HAP-1 (cell line): ENCODE measurements around the gene COL11A2.

Experiments used
- DNase-seq, 2 experiments: peaks; one replicate each; pipeline ENCODE4 v3.0.0-alpha.2; 2016 to 2020; ENCODE audit warnings: low spot score in 2 of 2
- H3K27me3 ChIP-seq: fragments of 250-450 bp; sonication (Bioruptor Pico); 2 replicates; pipeline ENCODE4 v1.5.1; 2020; ENCODE audit warnings: low read depth, mild to moderate bottlenecking, moderate library complexity
- H3K36me3 ChIP-seq: fragments of 250-450 bp; sonication (Bioruptor Pico); replicated peaks from 2 replicates; pipeline ENCODE4 v1.5.1; 2020; ENCODE audit warnings: mild to moderate bottlenecking
- H3K4me1 ChIP-seq: fragments of 250-450 bp; sonication (Bioruptor Pico); 2 replicates; pipeline ENCODE4 v1.5.1; 2020; ENCODE audit warnings: mild to moderate bottlenecking
- H3K4me3 ChIP-seq: fragments of 250-450 bp; sonication (Bioruptor Pico); 2 replicates; pipeline ENCODE4 v1.5.1; 2020; ENCODE audit warnings: mild to moderate bottlenecking, moderate library complexity
- H3K9me3 ChIP-seq: fragments of 250-450 bp; sonication (Bioruptor Pico); 2 replicates; pipeline ENCODE4 v1.5.1; 2020; ENCODE audit warnings: mild to moderate bottlenecking, moderate library complexity
- in situ Hi-C: fragments of 300-500 bp; cut with MboI; formaldehyde crosslinking; loops from 3 replicates; pipeline ENCODE4 v1.14.3; 2020; ENCODE audit warnings: low sequenced_read_pairs, inconsistent platforms, mixed read lengths

Gene COL11A2

DNA sequence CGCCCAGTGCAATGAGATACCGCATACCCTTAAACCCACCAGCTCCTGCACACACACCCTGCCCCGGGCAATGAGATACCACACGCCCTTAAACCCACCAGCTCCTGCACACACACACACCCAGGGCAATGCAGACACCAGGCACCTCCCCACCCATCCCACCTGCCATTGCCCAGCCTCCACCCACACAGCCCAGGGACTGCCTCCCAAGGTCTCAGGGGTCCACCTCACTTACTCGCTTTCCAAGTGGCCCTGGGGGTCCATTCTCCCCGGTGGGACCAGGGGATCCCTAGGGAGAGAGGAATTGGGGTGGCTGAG, 24.0 kb downstream of the COL11A2 start:
- Histone ChIP-seq H3K4me1 (no peaks in the 10 kb centered on the region), H3K27me3 (no peaks in the 10 kb centered on the region), H3K9me3 (no peaks in the 10 kb centered on the region), H3K36me3 (no peaks in the 10 kb centered on the region), H3K4me3 (no peak overlapping the region)
- in situ Hi-C loops, result no loop called here
- no peak for DNase-seq

DNA sequence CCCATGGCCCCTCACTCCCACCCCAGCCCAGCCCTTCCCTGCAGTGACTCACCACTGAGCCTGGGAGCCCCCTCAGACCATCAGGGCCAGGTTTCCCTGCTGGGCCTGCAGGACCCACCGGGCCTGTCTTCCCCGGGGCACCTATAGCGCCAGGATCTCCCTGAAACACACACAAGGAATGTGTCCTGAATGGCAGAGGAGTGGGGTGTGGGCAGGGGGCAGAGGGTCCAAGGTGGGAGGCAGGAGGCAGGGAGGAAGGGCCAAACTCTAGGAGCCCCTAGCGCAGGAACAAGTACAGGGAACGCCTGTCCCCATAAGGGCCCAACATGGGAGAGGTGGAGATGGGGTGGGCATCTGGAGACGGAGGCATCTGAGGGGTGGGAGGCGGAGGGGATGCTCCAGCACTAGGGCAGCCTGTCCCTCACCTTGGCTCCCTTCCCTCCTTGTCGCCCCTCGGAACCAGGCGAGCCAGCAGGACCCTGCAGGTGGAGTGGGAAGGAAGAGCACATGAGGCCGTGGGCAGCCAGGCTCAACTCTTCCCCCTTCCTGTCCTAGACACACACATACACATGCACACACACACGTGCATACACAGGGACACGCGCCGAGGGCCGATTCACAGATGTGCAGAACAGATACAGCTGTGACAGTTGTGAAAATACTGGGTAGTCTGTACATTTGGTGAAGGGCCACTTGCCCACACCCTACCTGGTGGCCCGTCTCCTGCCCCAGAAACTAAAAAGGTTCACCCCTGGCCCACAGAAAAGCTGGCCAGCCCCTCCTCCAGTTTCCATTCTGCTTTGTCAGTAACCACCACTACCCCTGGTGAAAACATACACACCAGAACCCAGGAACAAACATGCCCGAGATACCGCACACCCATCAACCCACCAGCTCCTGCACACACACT, 24.6 kb downstream of the COL11A2 start:
- H3K36me3 ChIP-seq, result no peaks in the 10 kb centered on the region
- H3K4me3 ChIP-seq, result no peak overlapping the region
- H3K4me1 ChIP-seq, result no peaks in the 10 kb centered on the region
- in situ Hi-C loops, result no loop called here
- no peaks in the 10 kb centered on the region for H3K9me3 ChIP-seq
- no peak for DNase-seq
- no peaks in the 10 kb centered on the region for H3K27me3 ChIP-seq

DNA sequence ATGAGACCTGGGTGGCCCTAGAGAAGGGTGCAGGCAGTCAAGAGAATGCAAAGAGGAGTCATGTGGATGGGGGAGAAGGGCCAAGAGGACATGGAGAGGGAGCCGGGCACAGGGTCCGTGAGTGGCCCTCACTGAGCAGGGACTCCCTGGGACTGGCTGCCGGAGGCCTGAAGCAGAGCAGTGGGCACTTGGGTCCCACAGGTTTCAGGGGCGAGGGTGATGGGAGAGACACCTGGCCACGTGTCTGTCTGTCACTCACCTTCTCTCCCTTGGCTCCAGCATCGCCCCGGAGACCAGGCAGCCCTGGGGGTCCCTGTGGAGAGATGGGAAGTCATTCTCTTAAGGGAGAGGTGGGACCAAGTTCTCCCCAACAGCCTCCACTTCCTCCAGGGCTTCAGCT, 25.5 kb downstream of the COL11A2 start:
- no peaks in the 10 kb centered on the region for H3K27me3 ChIP-seq
- no peak overlapping the region for H3K4me3 ChIP-seq
- no peak for DNase-seq
- in situ Hi-C loops, result no loop called here
- H3K36me3 ChIP-seq, result no peaks in the 10 kb centered on the region
- H3K9me3 ChIP-seq, result no peaks in the 10 kb centered on the region
- H3K4me1 ChIP-seq, result peaks cover 4% of the 10 kb centered on the region; the same call in 1 of the 2 replicates

DNA sequence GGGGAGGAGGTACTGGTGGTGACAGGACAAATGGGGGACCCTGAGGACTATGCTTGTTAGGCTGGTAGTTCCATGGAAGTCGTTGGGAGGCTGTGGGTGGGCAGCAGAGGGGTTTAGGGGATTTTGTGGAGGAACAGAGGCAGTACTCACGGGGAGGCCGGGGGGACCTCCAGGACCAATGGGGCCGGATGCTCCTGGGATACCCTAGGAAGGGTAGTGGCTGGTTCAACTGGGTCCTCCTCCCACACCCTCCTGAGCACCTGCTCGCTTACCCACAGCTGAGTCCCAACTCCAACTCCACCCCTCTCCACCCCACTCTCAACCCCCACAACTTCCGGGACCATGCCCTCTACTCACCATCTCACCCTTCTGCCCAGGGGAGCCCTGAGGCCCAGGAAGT, 25.9 kb downstream of the COL11A2 start:
- H3K27me3 ChIP-seq, result no peaks in the 10 kb centered on the region
- in situ Hi-C loops, result no loop called here
- H3K36me3 ChIP-seq, result no peaks in the 10 kb centered on the region
- peaks cover 6% of the 10 kb centered on the region for H3K4me1 ChIP-seq
- no peak for DNase-seq
- no peaks in the 10 kb centered on the region for H3K9me3 ChIP-seq
- H3K4me3 ChIP-seq, result no peak overlapping the region

DNA sequence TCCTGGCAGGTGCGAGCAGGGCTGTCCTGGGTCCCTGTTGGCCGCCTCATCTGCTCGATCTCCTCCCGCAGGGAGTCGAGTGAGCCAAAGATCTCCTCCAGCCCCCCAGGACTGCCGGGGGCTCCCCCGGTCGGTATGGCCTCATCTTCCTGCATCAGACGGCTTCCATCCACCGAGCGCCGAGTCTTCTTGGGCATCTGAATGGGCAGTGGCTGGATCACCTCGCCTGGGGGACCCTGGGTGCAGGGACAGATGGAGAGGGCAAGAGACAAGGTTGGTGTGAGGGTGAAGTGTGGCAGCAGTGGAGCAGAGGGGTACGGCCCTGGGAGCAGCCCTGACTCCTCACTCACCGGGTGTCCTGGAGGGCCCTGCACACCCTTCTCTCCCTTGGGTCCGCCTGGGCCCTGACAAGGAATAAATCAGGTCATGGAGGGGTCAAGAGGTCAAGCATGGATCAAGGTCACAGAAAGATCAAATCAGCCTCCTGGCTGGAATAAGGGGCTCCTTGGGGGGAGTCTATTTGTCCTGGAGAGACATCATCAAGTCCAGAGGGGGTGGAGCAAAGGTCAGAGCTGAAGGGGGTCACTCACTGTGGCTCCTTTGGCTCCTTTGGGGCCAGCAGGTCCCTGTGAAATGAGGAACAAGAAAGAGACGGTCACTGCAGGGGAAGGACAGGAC, 26.5 kb downstream of the COL11A2 start:
- Histone ChIP-seq H3K9me3 (no peaks in the 10 kb centered on the region), H3K27me3 (no peaks in the 10 kb centered on the region), H3K36me3 (no peaks in the 10 kb centered on the region), H3K4me3 (no peak overlapping the region), H3K4me1 (peaks cover 9% of the 10 kb centered on the region)
- in situ Hi-C loops, result no loop called here
- DNase-seq, result no peak

DNA sequence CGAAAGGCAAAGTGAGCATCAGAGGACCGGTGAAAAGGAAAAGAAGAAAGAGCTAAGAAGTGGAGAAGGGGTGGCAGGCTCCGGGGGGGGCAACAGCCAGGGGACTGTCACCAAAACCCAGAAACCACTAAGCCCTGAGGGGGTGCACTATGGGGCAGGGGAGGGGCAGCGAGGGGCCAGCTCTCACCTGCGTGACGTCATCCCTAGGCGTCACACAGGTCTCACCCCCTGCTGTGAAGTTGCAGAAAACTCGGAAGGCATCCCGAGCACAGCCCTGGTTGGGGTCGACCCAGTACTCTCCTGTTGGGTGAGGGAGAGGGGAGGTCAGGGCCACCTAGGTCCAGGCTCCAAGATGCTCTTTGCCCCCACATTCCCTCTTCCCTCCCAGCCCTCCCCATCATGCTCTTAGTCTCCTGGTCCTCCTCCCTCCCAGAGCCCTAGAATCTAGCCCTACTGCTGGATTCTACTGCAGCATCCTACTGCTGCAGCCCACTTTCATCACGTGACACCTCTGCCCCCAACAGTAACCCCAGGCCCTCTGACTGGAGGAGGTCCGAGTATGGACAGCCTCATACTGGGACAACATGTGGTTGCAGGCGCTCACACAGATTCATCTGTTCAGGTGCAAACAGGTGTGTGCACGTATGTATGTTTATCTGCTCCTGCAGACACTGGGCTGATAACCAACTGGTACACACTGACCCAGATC, 27.4 kb downstream of the COL11A2 start:
- Histone ChIP-seq H3K27me3 (no peaks in the 10 kb centered on the region), H3K9me3 (no peaks in the 10 kb centered on the region), H3K36me3 (no peaks in the 10 kb centered on the region), H3K4me1 (peaks cover 9% of the 10 kb centered on the region), H3K4me3 (no peak overlapping the region)
- no peak for DNase-seq
- in situ Hi-C loops, result no loop called here

DNA sequence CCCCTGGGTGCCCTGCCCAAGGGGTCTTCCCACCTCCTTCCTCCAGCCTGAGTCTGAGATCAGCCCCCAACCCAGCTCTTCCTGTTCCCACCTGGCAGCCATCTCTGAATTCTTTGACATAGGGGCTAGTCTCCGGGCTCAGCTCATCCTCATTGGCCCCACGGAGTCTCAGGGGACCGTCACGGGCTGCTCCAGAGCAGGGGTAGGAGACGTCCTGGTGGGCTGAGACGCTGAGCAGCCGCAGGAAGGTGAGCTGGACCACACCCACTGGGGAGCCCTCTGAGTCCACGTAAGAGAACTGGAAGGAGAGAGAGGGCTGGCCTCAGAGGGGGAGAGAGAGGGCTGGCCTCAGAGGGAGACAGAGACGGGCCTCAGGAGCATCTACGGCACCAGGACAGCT, 28.1 kb downstream of the COL11A2 start:
- H3K36me3 ChIP-seq, result no peaks in the 10 kb centered on the region
- H3K9me3 ChIP-seq, result no peaks in the 10 kb centered on the region
- no peak for DNase-seq
- H3K4me1 ChIP-seq, result peaks cover 9% of the 10 kb centered on the region
- no peaks in the 10 kb centered on the region for H3K27me3 ChIP-seq
- H3K4me3 ChIP-seq, result no peak overlapping the region
- in situ Hi-C loops, result no loop called here

DNA sequence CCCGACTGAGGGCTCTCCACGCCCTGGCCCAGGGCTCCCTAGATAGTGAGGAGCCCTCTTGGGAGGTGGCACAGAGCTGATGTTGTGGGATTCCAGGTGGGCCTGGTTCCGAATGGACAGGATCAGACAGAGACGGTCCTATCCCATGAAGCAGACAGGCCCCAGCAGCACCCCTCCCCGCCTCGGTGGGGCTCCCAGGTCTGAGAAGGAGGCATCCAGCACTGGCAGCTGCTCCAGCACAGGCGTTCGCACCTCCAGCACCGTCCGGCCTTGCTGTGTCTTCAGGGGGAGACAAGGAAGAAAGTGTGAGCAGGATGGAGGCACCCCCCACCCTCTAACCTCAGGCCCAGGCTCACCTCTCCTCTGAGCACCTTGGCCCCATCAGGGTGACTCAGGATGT, 28.7 kb downstream of the COL11A2 start:
- Histone ChIP-seq H3K36me3 (no peaks in the 10 kb centered on the region), H3K4me3 (no peak overlapping the region), H3K4me1 (peaks cover 9% of the 10 kb centered on the region), H3K9me3 (no peaks in the 10 kb centered on the region), H3K27me3 (no peaks in the 10 kb centered on the region)
- DNase-seq, result no peak
- in situ Hi-C loops, result no loop called here

DNA sequence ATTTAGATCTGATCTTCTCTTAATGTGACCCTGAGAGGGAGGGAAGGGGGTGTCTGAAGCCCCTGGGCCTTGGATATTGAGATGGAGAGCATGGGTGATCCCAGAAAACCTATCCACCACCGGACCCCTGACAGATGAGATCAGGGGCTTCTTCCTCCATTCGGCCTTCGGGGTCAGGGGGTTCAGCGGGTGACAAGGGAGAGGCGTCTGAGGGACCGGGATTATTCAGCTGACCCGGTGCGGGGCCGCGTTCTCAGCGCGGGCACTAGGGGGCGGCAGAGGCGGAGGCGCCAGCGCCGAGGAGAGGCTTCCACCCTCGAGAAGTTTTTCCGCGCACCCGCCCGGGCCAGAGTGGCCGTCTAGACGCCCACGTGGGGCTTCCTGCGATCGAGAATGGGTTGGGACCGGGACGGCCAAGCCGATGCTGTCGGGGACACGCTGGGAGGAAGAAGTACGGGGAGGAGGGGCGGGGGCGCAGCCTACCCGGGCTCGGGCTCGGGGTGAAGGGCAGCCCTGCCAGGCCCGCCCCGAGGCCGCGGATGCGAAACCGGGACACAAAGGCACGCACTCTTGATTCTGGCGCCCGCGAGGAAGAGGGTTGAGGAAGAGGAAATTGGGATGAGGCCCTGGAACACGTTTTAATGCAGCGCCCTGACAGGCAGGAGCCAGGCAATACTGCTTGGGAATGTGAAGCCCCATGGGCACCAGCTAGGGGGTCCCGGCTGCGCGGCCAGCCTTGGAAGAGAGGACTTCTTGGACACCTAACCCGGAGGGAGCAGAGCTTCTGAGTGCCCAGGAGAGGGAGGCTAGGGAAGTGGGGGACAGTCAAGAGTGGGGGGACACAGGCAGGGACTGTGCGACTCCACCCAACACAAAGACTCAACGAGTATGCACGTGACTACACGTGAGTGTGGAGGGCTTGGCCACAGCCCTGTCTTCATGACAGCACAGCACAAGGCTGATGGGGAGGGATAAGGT, 30.6 kb downstream of the COL11A2 start:
- in situ Hi-C loops, result no loop called here
- Histone ChIP-seq H3K4me1 (peaks cover 9% of the 10 kb centered on the region), H3K36me3 (no peaks in the 10 kb centered on the region), H3K4me3 (peak overlapping the region; percentile 37), H3K9me3 (no peaks in the 10 kb centered on the region), H3K27me3 (no peaks in the 10 kb centered on the region)
- DNase-seq, result peak; percentile 56 to 89

DNA sequence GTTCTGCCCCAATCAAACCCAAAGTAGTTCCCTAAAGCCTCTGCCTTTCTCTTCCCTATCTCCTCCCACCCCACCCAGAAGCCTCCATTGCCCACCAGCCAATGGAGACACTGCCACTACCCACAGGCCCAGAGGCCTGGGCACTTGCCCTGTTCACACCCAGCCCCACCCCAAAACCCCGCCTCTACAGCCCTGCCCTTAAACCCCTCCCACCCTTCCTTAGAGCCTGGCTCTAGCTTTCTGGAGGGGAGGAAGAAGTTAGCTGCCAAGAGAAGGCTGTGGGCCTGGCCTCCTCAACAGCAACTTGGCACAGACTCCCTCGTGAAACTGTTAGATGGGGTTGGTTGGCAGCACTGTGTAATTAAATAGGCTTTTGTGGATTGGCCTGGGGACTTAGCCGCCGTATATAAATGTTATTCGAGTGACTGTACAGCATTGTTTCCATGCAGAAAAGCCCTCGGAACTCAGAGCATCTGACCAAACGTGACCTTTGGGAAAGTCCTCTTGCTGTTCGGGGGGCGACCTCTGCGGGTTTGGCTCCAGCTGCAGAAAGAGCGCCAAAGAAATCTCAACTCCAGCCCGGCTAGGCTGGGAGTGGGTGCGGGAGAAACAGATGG, 31.4 kb downstream of the COL11A2 start:
- no peaks in the 10 kb centered on the region for H3K9me3 ChIP-seq
- no peak overlapping the region for H3K4me3 ChIP-seq
- peak in 1 of 2 experiments; percentile 37 for DNase-seq
- in situ Hi-C loops, result no loop called here
- no peaks in the 10 kb centered on the region for H3K27me3 ChIP-seq
- H3K36me3 ChIP-seq, result no peaks in the 10 kb centered on the region
- H3K4me1 ChIP-seq, result peaks cover 9% of the 10 kb centered on the region

DNA sequence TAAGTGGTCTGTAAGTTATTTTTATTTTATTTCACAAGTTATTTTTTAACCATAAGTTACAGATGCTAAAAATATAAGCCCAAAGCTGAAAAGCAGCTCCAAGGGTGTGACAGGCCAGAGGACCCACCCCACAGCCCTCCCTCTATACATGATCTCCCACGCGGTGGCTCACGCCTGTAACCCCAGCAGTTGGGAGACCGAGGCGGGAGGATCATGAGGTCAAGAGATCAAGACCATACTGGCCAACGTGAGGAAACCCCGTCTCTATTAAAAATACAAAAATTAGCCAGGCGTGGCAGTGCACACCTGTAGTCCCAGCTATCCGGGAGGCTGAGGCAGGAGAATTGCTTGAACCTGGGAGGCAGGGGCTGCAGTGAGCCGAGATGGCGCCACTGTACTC, 32.2 kb downstream of the COL11A2 start:
- in situ Hi-C loops, result no loop called here
- DNase-seq, result no peak

DNA sequence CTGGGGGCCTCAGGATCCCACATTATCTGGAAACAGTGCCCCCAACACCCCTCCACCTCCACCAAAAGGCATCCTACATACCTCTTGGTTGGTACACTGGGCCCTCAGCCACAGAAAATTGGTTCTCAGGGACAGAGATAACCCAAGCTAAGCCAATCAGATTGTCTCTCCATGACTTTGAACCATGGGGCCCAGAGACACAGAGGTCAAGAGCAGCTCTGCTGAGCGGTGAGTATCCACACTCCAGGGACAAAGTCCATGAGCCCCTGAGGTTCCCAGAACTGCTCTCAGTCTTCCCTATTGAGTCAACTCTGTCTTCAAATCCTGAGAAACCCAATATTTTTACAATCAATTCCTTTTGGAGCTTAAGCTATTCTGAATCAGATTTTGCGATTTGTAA, 35.3 kb downstream of the COL11A2 start:
- no peak overlapping the region for H3K4me3 ChIP-seq
- H3K9me3 ChIP-seq, result no peaks in the 10 kb centered on the region; the same call in 1 of the 2 replicates
- no peaks in the 10 kb centered on the region for H3K36me3 ChIP-seq
- peaks cover 7% of the 10 kb centered on the region for H3K4me1 ChIP-seq
- in situ Hi-C loops, result no loop called here
- no peak for DNase-seq
- 0 out of 2 replicates have a peak, but pooled peaks cover 4% of the 10 kb centered on the region for H3K27me3 ChIP-seq

More for the DNA sequence above, 32.2 kb downstream of the COL11A2 start:
- Histone ChIP-seq H3K4me3 (no peak overlapping the region), H3K9me3 (no peaks in the 10 kb centered on the region), H3K36me3 (no peaks in the 10 kb centered on the region), H3K27me3 (no peaks in the 10 kb centered on the region), H3K4me1 (peaks cover 9% of the 10 kb centered on the region)

DNA sequence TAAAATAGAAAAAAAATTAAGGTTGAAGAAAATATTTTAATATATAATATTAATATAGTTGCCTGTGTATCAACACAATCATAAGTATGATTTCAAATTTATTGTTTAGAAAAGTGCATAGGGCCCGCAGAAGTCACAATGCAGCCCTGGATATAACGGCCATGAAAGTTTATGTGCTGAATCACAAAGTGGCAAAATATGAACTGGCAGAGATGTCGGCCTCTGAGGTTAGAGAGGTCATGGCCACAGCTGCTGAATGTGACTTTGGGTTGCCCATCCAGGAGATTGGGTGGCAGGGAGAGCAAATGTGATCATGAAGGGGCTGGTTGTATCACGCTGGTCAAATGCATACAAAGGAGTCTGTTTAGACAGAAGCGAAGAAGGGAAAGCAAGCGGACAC, 35.7 kb downstream of the COL11A2 start:
- H3K4me3 ChIP-seq, result no peak overlapping the region
- 0 out of 2 replicates have a peak, but pooled peaks cover 4% of the 10 kb centered on the region for H3K27me3 ChIP-seq
- in situ Hi-C loops, result no loop called here
- no peaks in the 10 kb centered on the region; the same call in none of the 2 replicates for H3K9me3 ChIP-seq
- peaks cover 3% of the 10 kb centered on the region for H3K4me1 ChIP-seq
- H3K36me3 ChIP-seq, result no peaks in the 10 kb centered on the region
- DNase-seq, result no peak
